HG02885 (cell line): ENCODE data around the gene DCST1.

Experiments used
- ATAC-seq: cut with Tn5 transposase; IDR thresholded peaks from one replicate; pipeline ENCODE4 v1.9.1; 2021; ENCODE audit warnings: mild to moderate bottlenecking; ENCODE audit not compliant: unreplicated experiment, poor library complexity

The DCST1 gene

GRCh38 chr1:155049651-155050559, 16.3 kb downstream of the DCST1 start:
- ATAC-seq: no peak

- ATAC-seq: peak; percentile 72
These were observed 17.1 kb downstream of the DCST1 start, which contains the start of gene ADAM15 for GRCh38 chr1:155050560-155051341. ADAM15 (plus strand) TSS chr1:155051316; CDS start chr1:155051387, 71 bp downstream.

- no peak for ATAC-seq
These were observed 17.7 kb downstream of the DCST1 start for GRCh38 chr1:155051342-155051776.

- no peak for ATAC-seq
These were observed 18.3 kb downstream of the DCST1 start for GRCh38 chr1:155051777-155052398.

- no peak for ATAC-seq
These were observed 19.1 kb downstream of the DCST1 start for GRCh38 chr1:155052439-155053395.

GRCh38 chr1:155053531-155054105, 20.0 kb downstream of the DCST1 start:
- ATAC-seq: no peak

GRCh38 chr1:155057104-155057503, 23.5 kb downstream of the DCST1 start:
- ATAC-seq: no peak

GRCh38 chr1:155057788-155058211, 24.2 kb downstream of the DCST1 start:
- no peak for ATAC-seq

- ATAC-seq: no peak
These were observed 27.1 kb downstream of the DCST1 start for GRCh38 chr1:155060736-155061135.

- peak; percentile 45 for ATAC-seq
These were observed 27.9 kb downstream of the DCST1 start for GRCh38 chr1:155061381-155062150.

- no peak for ATAC-seq
These were observed 28.6 kb downstream of the DCST1 start for GRCh38 chr1:155062151-155062686.

GRCh38 chr1:155062702-155063411, 29.2 kb downstream of the DCST1 start:
- ATAC-seq: peak; percentile 32

GRCh38 chr1:155063550-155064110, 30.0 kb downstream of the DCST1 start, which contains the start of gene EFNA4:
EFNA4 (plus strand) TSS chr1:155063740; CDS start chr1:155063824, 84 bp downstream.
- ATAC-seq: peak; percentile 77

GRCh38 chr1:155064111-155064831, 30.6 kb downstream of the DCST1 start:
- ATAC-seq: peak; percentile 14

GRCh38 chr1:155064832-155065429, 31.3 kb downstream of the DCST1 start:
- ATAC-seq: no peak

GRCh38 chr1:155066777-155067176, 33.2 kb downstream of the DCST1 start:
- no peak for ATAC-seq
